Measurements from ENCODE around the gene CBLC. TPM values are rescaled to one million over a fixed set of nuclear protein-coding genes. Genes with fewer than 3 reads are reported as not detected.

Gene CBLC
- total RNA-seq, 1 experiment from 2014 or later: 53.6 TPM

DNA sequence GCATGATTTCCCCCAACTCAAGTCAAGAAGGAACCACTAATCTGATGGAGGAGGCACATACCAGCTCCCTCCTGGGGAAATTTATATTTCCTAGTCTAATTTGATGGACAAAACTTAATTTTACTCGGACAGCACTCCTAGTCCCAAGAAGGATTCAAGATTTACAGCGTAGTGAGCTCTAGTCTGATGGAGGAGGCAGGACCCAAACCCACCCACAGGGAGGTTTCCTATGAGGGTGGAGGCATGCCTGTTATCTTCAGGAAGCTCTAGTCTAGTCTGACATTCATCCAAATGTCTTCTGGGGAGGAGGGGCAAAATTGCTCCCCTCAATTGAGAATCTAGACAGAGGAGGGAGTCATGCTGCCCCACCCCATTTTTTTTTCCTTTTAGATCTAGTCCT lies 39.6 kb upstream of the CBLC start:
- H3K9me2 ChIP-seq (ENCODE audit: insufficient read depth): no peaks in the 10 kb centered on the region
- intact Hi-C loops (cut with micrococcal nuclease; ENCODE audit: unreplicated experiment): loop anchor here (2.0 kb wide), 1 partner anchor 13 kb away; no protein-coding TSS in a partner anchor
- no peak overlapping the region for H3K4me2 ChIP-seq

DNA sequence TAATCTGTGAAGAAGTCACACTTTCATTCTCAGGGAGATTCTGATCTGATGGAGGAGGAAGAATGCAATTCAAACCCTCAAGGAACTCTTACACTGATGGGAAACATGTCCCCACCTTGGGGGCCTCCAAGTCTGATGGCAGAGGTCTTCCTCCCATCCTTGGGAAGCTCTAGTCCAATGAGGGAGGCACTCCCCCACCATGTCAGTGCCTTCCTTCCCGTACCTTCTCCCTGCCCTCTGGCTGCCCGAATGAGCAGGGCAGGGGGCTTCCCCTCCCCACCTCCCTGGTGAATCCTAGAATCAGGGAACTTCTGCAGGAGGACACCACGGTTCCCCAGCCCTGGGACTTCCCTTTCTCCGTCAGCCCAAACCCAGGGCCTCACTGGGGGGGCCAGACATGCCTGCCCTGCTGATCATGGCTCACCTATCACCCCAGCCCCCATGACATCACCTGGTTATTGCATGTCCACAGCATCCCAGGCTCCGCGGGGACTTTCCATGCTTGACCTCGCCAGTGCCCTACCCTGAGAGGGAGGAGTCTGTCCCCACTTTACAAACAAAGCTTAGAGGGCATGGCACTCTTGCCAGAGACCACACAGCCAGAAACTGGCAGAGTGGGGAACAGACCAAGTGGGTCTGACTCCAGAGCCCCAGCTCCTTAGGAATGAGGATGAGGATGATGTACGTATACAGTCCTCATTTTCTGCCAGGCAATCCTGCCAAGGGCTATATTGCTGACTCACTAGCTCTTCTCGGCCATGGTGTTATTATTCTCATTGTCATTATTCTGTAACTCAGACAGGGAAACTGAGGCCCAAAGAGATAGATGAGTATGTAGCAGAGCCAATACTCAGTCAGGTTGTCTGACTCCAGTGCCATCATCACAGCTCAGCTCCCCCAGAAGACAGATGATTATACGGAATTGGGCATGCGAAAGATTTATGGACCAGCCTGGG lies 38.8 kb upstream of the CBLC start:
- DNase-seq: peak; percentile 45 to 56
- ChIA-PET CTCF (interaction anchor here (0.6 to 1.7 kb wide), 2 partner anchors 15 to 128 kb away, joined by 3 to 8 read pairs; no protein-coding TSS in a partner anchor), POLR2A (ENCODE audit: unreplicated experiment) (interaction anchor here (0.5 to 0.6 kb wide), 2 partner anchors 70 to 149 kb away, joined by 3 to 8 read pairs; no protein-coding TSS in a partner anchor)
- BruUV-seq (replicated peaks): no TSS peak
- intact Hi-C loops (cut with micrococcal nuclease; ENCODE audit: unreplicated experiment): loop anchor here (2.0 kb wide), 1 partner anchor 14 kb away; no protein-coding TSS in a partner anchor
- H3K4me3 ChIP-seq: no peak overlapping the region
- H3K4me1 ChIP-seq (replicated peaks; ENCODE audit: insufficient read depth): peaks cover 76% of the 10 kb centered on the region
- H3K36me3 ChIP-seq (ENCODE audit: low read depth): no peaks in the 10 kb centered on the region
- no peak overlapping the region for H2AFZ ChIP-seq
- TF ChIP-seq EZH2 (IDR thresholded peaks at IDR 0.05; ENCODE audit: low read depth) (no peak), CTCF (conservative IDR thresholded peaks at IDR 0.05) (no peak)
- H4K20me1 ChIP-seq (ENCODE audit: insufficient read depth): no peaks in the 10 kb centered on the region
- H3K9me3 ChIP-seq (ENCODE audit: insufficient read depth, low read depth): no peaks in the 10 kb centered on the region
- no peaks in the 10 kb centered on the region for H3K9me2 ChIP-seq (ENCODE audit: insufficient read depth)
- no peaks in the 10 kb centered on the region for H3K79me2 ChIP-seq (ENCODE audit: low read depth)
- no peak overlapping the region for H3K27ac ChIP-seq
- H3K4me2 ChIP-seq: peak overlapping the region; percentile 3; the same call in 1 of the 2 replicates
- peaks cover 51% of the 10 kb centered on the region for H3F3A ChIP-seq (ENCODE audit: insufficient read depth, low read depth)
- H3K27me3 ChIP-seq (ENCODE audit: insufficient read depth, low read depth): no peaks in the 10 kb centered on the region

More for the DNA sequence above, 39.6 kb upstream of the CBLC start:
- no TSS peak for BruUV-seq (replicated peaks)
- Histone ChIP-seq H3K4me1 (replicated peaks; ENCODE audit: insufficient read depth) (peaks cover 68% of the 10 kb centered on the region), H3K36me3 (ENCODE audit: low read depth) (no peaks in the 10 kb centered on the region), H4K20me1 (ENCODE audit: insufficient read depth) (no peaks in the 10 kb centered on the region), H3K79me2 (ENCODE audit: low read depth) (no peaks in the 10 kb centered on the region), H3K4me3 (no peak overlapping the region), H3K27me3 (ENCODE audit: insufficient read depth, low read depth) (no peaks in the 10 kb centered on the region), H2AFZ (no peak overlapping the region), H3K9me3 (ENCODE audit: insufficient read depth, low read depth) (no peaks in the 10 kb centered on the region), H3F3A (ENCODE audit: insufficient read depth, low read depth) (peaks cover 52% of the 10 kb centered on the region), H3K27ac (no peak overlapping the region)
- POLR2A ChIA-PET (ENCODE audit: unreplicated experiment): no interaction called here
- no peak for TF ChIP-seq CTCF (conservative IDR thresholded peaks at IDR 0.05)
- TF ChIP-seq EZH2 (IDR thresholded peaks at IDR 0.05; ENCODE audit: low read depth): no peak
- DNase-seq: no peak
- CTCF ChIA-PET: interaction anchor here (0.6 to 1.7 kb wide), 2 partner anchors 14 to 1015 kb away, joined by 8 to 9 read pairs; no protein-coding TSS in a partner anchor

- POLR2A ChIA-PET (ENCODE audit: unreplicated experiment): no interaction called here
- TF ChIP-seq CTCF (conservative IDR thresholded peaks at IDR 0.05): no peak
- Histone ChIP-seq H3K27me3 (ENCODE audit: insufficient read depth, low read depth) (no peaks in the 10 kb centered on the region), H3K36me3 (ENCODE audit: low read depth) (no peaks in the 10 kb centered on the region), H3K79me2 (ENCODE audit: low read depth) (no peaks in the 10 kb centered on the region), H3K27ac (peak overlapping the region; percentile 99), H3K4me2 (peak overlapping the region; percentile 52; the same call in 1 of the 2 replicates), H3F3A (ENCODE audit: insufficient read depth, low read depth) (peaks cover 54% of the 10 kb centered on the region), H3K9me3 (ENCODE audit: insufficient read depth, low read depth) (no peaks in the 10 kb centered on the region), H3K4me3 (no peak overlapping the region), H3K9me2 (ENCODE audit: insufficient read depth) (no peaks in the 10 kb centered on the region), H3K4me1 (replicated peaks; ENCODE audit: insufficient read depth) (peaks cover 76% of the 10 kb centered on the region), H2AFZ (no peak overlapping the region), H4K20me1 (ENCODE audit: insufficient read depth) (no peaks in the 10 kb centered on the region)
- no TSS peak for BruUV-seq (replicated peaks)
- no peak for DNase-seq
- intact Hi-C loops (cut with micrococcal nuclease; ENCODE audit: unreplicated experiment): no loop called here
- CTCF ChIA-PET: no interaction called here
Measured at GRCh38 chr19:44740351-44740824, 37.3 kb upstream of the CBLC start.

Data from PC-9 (cell line).